ENCODE results near the gene CREB3. TPM values are rescaled to one million over a fixed set of nuclear protein-coding genes. Genes with fewer than 3 reads are reported as not detected.

CREB3 gene, protein sequence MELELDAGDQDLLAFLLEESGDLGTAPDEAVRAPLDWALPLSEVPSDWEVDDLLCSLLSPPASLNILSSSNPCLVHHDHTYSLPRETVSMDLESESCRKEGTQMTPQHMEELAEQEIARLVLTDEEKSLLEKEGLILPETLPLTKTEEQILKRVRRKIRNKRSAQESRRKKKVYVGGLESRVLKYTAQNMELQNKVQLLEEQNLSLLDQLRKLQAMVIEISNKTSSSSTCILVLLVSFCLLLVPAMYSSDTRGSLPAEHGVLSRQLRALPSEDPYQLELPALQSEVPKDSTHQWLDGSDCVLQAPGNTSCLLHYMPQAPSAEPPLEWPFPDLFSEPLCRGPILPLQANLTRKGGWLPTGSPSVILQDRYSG
- total RNA-seq (2013), result 24.8 TPM
- polyA plus RNA-seq, result 10 to 100 TPM; 17.4 to 38.7 (median 32.2) TPM
- polyA minus RNA-seq, result 15.9 and 20.6 TPM in 2 replicates
- 12.2 to 31.1 (median 19.8) reads per million in 11 experiments for total RNA-seq

DNA sequence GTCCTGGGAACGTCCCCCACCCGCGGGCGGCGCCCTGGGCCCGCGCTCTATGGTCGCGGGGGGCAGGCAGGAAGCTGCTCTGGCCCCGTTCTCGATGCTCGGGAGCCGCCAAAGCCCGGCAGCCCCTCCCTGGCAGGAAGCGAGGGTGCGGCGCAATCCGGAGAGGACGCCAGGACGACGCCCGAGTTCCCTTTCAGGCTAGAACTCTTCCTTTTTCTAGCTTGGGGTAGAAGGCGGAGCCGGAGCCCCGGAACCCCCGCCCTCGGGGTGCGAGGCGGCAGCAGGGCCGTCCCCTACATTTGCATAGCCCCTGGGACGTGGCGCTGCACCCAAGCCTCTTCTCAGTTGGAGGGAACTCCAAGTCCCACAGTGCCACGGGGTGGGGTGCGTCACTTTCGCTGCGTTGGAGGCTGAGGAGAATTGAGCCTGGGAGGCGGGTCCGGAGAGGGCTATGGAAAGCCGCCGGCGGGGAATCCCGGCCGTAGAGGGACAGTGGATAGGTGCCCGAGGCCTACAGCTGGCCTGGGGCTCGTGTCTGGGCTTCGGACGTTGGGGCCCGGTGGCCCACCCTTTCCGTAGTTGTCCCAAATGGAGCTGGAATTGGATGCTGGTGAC lies at the start of gene CREB3, which contains the start of gene TLN1:
TSS of gene CREB3 (plus strand) at position 482 of the 615 bp plus-strand sequence. CDS start at position 589, 107 bp downstream.
TSS of gene TLN1 (minus strand) at position 11 of the 615 bp plus-strand sequence. CDS start 6,501 bp downstream, outside the sequence.
- Mint-ChIP-seq H3K9me3 (peaks cover 0 to under 1% (median 0%) of the 10 kb centered on the region in 7 donors), H3K4me1 (peaks cover 21% of the 10 kb centered on the region), H3K27me3 (ENCODE audit: low read depth in 3 of 3) (peaks cover 0 to 6% (median 0%) of the 10 kb centered on the region in 3 donors), H3K36me3 (peaks cover 18 to 35% of the 10 kb centered on the region in 2 donors), H3K27ac (peak within 1 kb of the TSS in 6 of 7 donors; percentile 94 to 99 (median 96)), H3K4me3 (peak within 1 kb of the TSS in 1 of 2 donors; percentile 92)
- Histone ChIP-seq H3K36me3 (replicated peaks in 1 of 2; ENCODE audit: control insufficient read depth in 1 of 2, insufficient read depth in 2 of 2, low read length in 2 of 2) (peaks cover 19 to 41% of the 10 kb centered on the region in 2 donors), H4K20me1 (ENCODE audit: insufficient read depth, low read length) (peaks cover 57% of the 10 kb centered on the region), H3K4me1 (ENCODE audit: control insufficient read depth in 1 of 2, insufficient read depth in 2 of 2, low read length in 2 of 2) (peaks cover 57 to 65% of the 10 kb centered on the region in 2 donors), H3K79me2 (ENCODE audit: insufficient read depth, low read length) (peaks cover 60% of the 10 kb centered on the region), H3K27ac (ENCODE audit: low read depth in 1 of 2, low read length in 2 of 2) (peak within 1 kb of the TSS; percentile 89 to 95), H3K9ac (ENCODE audit: insufficient read depth, low read length, poor library complexity, severe bottlenecking) (peak within 1 kb of the TSS; percentile 80), H3K4me3 (replicated peaks in 1 of 3; ENCODE audit: low read depth in 2 of 3, low read length in 3 of 3) (peak within 1 kb of the TSS; percentile 84 to 95 (median 85)), H3K27me3 (ENCODE audit: control insufficient read depth in 2 of 2, insufficient read depth in 2 of 2, low read length in 2 of 2) (no peaks in the 10 kb centered on the region), H3K9me3 (replicated peaks in 1 of 2; ENCODE audit: control insufficient read depth in 1 of 2, insufficient read depth in 1 of 2, low read length in 2 of 2) (no peaks in the 10 kb centered on the region), H2AFZ (ENCODE audit: insufficient read depth, low read depth, low read length, poor library complexity, severe bottlenecking) (peak within 1 kb of the TSS; percentile 89), H3K4me2 (replicated peaks; ENCODE audit: extremely low read depth, low read length, poor library complexity, severe bottlenecking) (peak within 1 kb of the TSS; percentile 95)
- TF ChIP-seq, protein P1, sequence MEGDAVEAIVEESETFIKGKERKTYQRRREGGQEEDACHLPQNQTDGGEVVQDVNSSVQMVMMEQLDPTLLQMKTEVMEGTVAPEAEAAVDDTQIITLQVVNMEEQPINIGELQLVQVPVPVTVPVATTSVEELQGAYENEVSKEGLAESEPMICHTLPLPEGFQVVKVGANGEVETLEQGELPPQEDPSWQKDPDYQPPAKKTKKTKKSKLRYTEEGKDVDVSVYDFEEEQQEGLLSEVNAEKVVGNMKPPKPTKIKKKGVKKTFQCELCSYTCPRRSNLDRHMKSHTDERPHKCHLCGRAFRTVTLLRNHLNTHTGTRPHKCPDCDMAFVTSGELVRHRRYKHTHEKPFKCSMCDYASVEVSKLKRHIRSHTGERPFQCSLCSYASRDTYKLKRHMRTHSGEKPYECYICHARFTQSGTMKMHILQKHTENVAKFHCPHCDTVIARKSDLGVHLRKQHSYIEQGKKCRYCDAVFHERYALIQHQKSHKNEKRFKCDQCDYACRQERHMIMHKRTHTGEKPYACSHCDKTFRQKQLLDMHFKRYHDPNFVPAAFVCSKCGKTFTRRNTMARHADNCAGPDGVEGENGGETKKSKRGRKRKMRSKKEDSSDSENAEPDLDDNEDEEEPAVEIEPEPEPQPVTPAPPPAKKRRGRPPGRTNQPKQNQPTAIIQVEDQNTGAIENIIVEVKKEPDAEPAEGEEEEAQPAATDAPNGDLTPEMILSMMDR (IDR thresholded peaks at IDR 0.05), result no peak
- WGBS (ENCODE audit: insufficient coverage), result under 1% methylated on average over 45 of the region's 49 CpGs
- peak; percentile 98 to 99 (median 98) for DNase-seq
- intact Hi-C loops (cut with micrococcal nuclease), result loop anchor here (2.0 to 10.0 kb wide), 5 partner anchors 17 to 620 kb away; partner anchors contain the start of genes GBA2 (in 2 of the 2), RGP1 (in 2 of the 2), CCDC107 (in 1 of the 2) and FAM221B (in 1 of the 2)

DNA sequence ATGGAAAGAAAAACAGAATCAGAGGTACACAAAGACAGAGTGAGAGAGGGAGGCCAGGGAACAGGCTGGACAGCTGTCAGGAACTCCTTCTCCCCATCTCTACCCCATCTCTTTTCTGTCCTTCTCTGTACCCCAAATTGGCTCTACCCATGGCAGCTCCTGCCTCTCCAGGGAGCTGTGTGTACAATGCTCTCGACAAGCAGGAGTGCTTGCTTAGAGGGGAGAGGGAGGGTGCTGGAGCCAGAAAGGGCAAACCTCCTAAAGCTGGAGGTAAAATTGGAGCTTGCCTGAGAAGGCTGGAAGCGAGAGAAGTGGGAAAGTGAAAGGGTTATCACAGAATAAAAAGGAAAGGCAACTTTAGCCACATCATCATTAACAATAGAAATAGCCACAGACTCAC lies 49.1 kb upstream of the CREB3 start:
- no peak overlapping the region for H3K27ac ChIP-seq (ENCODE audit: low read depth in 1 of 2, low read length in 2 of 2)
- DNase-seq, result no peak
- Mint-ChIP-seq H3K27ac (no peak overlapping the region), H3K27me3 (ENCODE audit: low read depth in 3 of 3) (peaks cover 3 to 4% (median 4%) of the 10 kb centered on the region in 3 donors), H3K36me3 (no peaks in the 10 kb centered on the region), H3K9me3 (no peaks in the 10 kb centered on the region), H3K4me3 (no peak overlapping the region), H3K4me1 (no peaks in the 10 kb centered on the region)
- TF ChIP-seq, protein P1 (IDR thresholded peaks at IDR 0.05), result no peak
- H3K9me3 ChIP-seq (replicated peaks in 1 of 2; ENCODE audit: control insufficient read depth in 1 of 2, insufficient read depth in 1 of 2, low read length in 2 of 2), result no peaks in the 10 kb centered on the region
- no peaks in the 10 kb centered on the region for H3K4me1 ChIP-seq (ENCODE audit: control insufficient read depth in 1 of 2, insufficient read depth in 2 of 2, low read length in 2 of 2)
- H3K4me2 ChIP-seq (replicated peaks; ENCODE audit: extremely low read depth, low read length, poor library complexity, severe bottlenecking), result no peak overlapping the region
- intact Hi-C loops (cut with micrococcal nuclease), result no loop called here
- H3K36me3 ChIP-seq (replicated peaks in 1 of 2; ENCODE audit: control insufficient read depth in 1 of 2, insufficient read depth in 2 of 2, low read length in 2 of 2), result no peaks in the 10 kb centered on the region
- H2AFZ ChIP-seq (ENCODE audit: insufficient read depth, low read depth, low read length, poor library complexity, severe bottlenecking), result no peak overlapping the region
- no peak overlapping the region for H3K4me3 ChIP-seq (replicated peaks in 1 of 3; ENCODE audit: low read depth in 2 of 3, low read length in 3 of 3)
- no CpG with 5 or more reads among the region's 2 CpGs for WGBS (ENCODE audit: insufficient coverage)
- H3K27me3 ChIP-seq (ENCODE audit: control insufficient read depth in 2 of 2, insufficient read depth in 2 of 2, low read length in 2 of 2), result no peaks in the 10 kb centered on the region
- no peak overlapping the region for H3K9ac ChIP-seq (ENCODE audit: insufficient read depth, low read length, poor library complexity, severe bottlenecking)
- no peaks in the 10 kb centered on the region for H4K20me1 ChIP-seq (ENCODE audit: insufficient read depth, low read length)
- no peaks in the 10 kb centered on the region for H3K79me2 ChIP-seq (ENCODE audit: insufficient read depth, low read length)
